HepG2 (cell line): ENCODE measurements around the gene ADPRS. TPM values are rescaled to one million over a fixed set of nuclear protein-coding genes. Genes with fewer than 3 reads are reported as not detected.
A peak's percentile ranks its signal among the peaks of the same experiment; 100 is the strongest.

Experiments used
- E2F5 ChIP-seq: sonication (generic); formaldehyde crosslinking; conservative IDR thresholded peaks from 2 replicates; pipeline ENCODE4 v1.4.0; 2020; ENCODE audit warnings: missing genetic modification reagents
- FOXP4 ChIP-seq: sonication (generic); formaldehyde crosslinking; IDR thresholded peaks from 2 replicates; pipeline ENCODE4 v1.4.0; 2020; ENCODE audit warnings: missing genetic modification reagents
- NCOR1 ChIP-seq: fragments of 200-600 bp; sonication (generic); IDR thresholded peaks from 2 replicates; pipeline ENCODE4 v1.7.0; 2017; ENCODE audit warnings: antibody characterized with exemption, low read length, borderline replicate concordance
- ZBTB40 ChIP-seq, 2 experiments: fragments of 450-650 bp in 1 of 2; sonication (generic) in 1 of 2; formaldehyde crosslinking in 1 of 2; IDR thresholded peaks; 2 replicates each; pipeline versions ENCODE4 v1.6.1 to v1.8.0; 2016 to 2022; ENCODE audit warnings: antibody characterized with exemption in 1 of 2, mild to moderate bottlenecking in 1 of 2, missing genetic modification reagents in 1 of 2
- ZNF276 ChIP-seq: sonication (generic); formaldehyde crosslinking; IDR thresholded peaks from 2 replicates; pipeline ENCODE4 v1.4.0; 2020; ENCODE audit warnings: mild to moderate bottlenecking, low read depth, missing genetic modification reagents
- ZNF33A ChIP-seq: sonication (generic); formaldehyde crosslinking; IDR thresholded peaks from 2 replicates; pipeline ENCODE4 v1.5.1; 2020; ENCODE audit warnings: missing genetic modification reagents, mild to moderate bottlenecking, moderate library complexity, borderline replicate concordance
- polyA plus RNA-seq, 8 experiments: library from polyadenylated mRNA; depleted of rRNA in 3 of 8; stranded (reverse) in 7 of 8; unstranded in 1 of 8; fragments of >200 nt; fragmentation: Illumina TruSeq in 4 of 8; extraction: Trizol in 4 of 8; gene quantifications; 2 replicates each; pipeline versions ENCODE4 v1.2.1 to v1.2.3, GENCODE V29; 2011 to 2016; ENCODE audit warnings: low read depth in 4 of 8, missing spikeins in 1 of 8, mixed read lengths in 1 of 8; ENCODE audit not compliant: insufficient read depth in 1 of 8
- total RNA-seq, 5 experiments: library from RNA; depleted of rRNA; stranded (reverse); fragments of >200 nt; fragmentation: Illumina TruSeq; extraction: Trizol; gene quantifications; 2 replicates each; pipeline ENCODE4 v1.2.3, GENCODE V29; 2016; ENCODE audit warnings: low read depth in 1 of 5
- TF ChIP-seq, protein P1 (sequence below), 2 experiments: sonication (generic) in 1 of 2; formaldehyde crosslinking in 1 of 2; IDR thresholded peaks; 2 replicates each; pipeline versions ENCODE4 v1.4.0 to v1.6.1; 2018 to 2020; ENCODE audit warnings: missing genetic modification reagents in 2 of 2, borderline replicate concordance in 1 of 2, low read depth in 1 of 2, mild to moderate bottlenecking in 1 of 2, missing biosample characterization in 1 of 2
- TF ChIP-seq, protein P2 (sequence below): sonication (generic); formaldehyde crosslinking; IDR thresholded peaks from 2 replicates; pipeline ENCODE4 v1.4.0; 2020; ENCODE audit warnings: missing genetic modification reagents

ADPRS gene
- total and polyA plus RNA-seq, 2 of the 13 experiments (the other 11 are each of a cell fraction or from before 2014, with no cell fraction given) = 30.6 to 36.4 TPM

DNA sequence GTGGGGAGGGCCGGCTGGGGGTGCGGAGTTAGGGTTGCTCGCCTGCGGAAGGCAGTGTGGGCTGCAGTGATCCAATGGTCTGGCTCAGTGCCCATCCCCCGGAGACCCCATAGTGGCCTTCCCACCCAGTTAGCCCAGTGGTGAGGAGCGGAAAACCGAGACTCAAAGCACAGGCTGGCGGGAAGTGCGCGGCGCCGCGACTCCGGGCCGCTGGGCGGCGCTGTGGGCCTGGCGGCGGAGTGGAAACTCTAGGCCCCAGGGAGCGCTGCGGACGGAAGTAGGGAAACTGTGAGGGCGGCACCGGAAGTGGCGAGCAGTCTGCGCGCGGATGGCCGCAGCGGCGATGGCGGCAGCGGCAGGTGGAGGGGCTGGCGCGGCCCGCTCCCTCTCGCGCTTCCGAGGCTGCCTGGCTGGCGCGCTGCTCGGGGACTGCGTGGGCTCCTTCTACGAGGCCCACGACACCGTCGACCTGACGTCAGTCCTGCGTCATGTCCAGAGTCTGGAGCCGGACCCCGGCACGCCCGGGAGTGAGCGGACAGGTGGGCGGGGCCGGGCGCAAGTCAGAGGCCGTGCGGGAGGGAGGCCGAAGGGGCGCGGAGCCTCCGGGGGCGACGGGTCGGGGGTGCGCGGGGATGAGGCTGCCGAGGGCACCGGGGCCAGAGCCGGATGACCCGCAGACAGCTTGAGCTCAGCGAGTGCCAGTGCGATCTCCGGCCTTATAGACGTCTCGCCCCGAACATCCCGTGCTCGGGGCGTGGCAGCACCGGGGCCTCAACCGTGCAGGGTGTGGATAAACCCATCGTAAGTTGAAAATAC lies at the start of gene ADPRS (continued):
- TF ChIP-seq ZBTB40 (IDR thresholded peaks at IDR 0.05) (peak; percentile 61; the same call in 1 of the 2 replicates), ZBTB40 (CRISPR knock-in tag; IDR thresholded peaks at IDR 0.05) (peak; percentile 70; the same call in 1 of the 2 replicates), ZNF276 (CRISPR knock-in tag) (no peak; the same call in 1 of the 2 replicates), NCOR1 (no peak), FOXP4 (CRISPR knock-in tag) (peak; percentile 64), E2F5 (CRISPR knock-in tag) (peak; percentile 81; the same call in 1 of the 2 replicates), ZNF33A (CRISPR knock-in tag) (no peak)
- TF ChIP-seq, protein P1, sequence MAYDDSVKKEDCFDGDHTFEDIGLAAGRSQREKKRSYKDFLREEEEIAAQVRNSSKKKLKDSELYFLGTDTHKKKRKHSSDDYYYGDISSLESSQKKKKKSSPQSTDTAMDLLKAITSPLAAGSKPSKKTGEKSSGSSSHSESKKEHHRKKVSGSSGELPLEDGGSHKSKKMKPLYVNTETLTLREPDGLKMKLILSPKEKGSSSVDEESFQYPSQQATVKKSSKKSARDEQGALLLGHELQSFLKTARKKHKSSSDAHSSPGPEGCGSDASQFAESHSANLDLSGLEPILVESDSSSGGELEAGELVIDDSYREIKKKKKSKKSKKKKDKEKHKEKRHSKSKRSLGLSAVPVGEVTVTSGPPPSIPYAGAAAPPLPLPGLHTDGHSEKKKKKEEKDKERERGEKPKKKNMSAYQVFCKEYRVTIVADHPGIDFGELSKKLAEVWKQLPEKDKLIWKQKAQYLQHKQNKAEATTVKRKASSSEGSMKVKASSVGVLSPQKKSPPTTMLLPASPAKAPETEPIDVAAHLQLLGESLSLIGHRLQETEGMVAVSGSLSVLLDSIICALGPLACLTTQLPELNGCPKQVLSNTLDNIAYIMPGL (CRISPR knock-in tag; IDR thresholded peaks at IDR 0.05; ENCODE audit: borderline replicate concordance in 1 of 2, low read depth in 1 of 2) = peak; percentile 96 to 98
- TF ChIP-seq, protein P2, sequence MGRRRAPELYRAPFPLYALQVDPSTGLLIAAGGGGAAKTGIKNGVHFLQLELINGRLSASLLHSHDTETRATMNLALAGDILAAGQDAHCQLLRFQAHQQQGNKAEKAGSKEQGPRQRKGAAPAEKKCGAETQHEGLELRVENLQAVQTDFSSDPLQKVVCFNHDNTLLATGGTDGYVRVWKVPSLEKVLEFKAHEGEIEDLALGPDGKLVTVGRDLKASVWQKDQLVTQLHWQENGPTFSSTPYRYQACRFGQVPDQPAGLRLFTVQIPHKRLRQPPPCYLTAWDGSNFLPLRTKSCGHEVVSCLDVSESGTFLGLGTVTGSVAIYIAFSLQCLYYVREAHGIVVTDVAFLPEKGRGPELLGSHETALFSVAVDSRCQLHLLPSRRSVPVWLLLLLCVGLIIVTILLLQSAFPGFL (CRISPR knock-in tag) = no peak; the same call in 1 of the 2 replicates
